Stomach (tissue), 19 donors: ENCODE results near the gene MYD88. TPM values are rescaled to one million over a fixed set of nuclear protein-coding genes. Genes with fewer than 3 reads are reported as not detected.

Source experiments
- DNase-seq, 2 donors: peaks; one replicate each; pipeline versions ENCODE4 v3.0.0 to v3.0.0-alpha.2; 2013 to 2019
- H3K27ac ChIP-seq, 5 donors: fragments of 200-600 bp in 4 of 5; sonication (generic) in 4 of 5; one replicate each; pipeline ENCODE4 v1.5.1; 2013 to 2019; ENCODE audit warnings: mild to moderate bottlenecking in 1 of 5, moderate library complexity in 1 of 5
- H3K27me3 ChIP-seq, 3 donors: fragments of 200-600 bp; sonication (generic); one replicate each; pipeline ENCODE4 v1.5.1; 2017 to 2019; ENCODE audit warnings: mixed run types in 1 of 3
- H3K36me3 ChIP-seq, 4 donors: fragments of 200-600 bp; sonication (generic); 1 replicate in 3 of 4; 2 replicates in 1 of 4; pipeline ENCODE4 v1.5.1; 2016 to 2019
- H3K4me1 ChIP-seq, 4 donors: fragments of 200-600 bp; sonication (generic); one replicate each; pipeline ENCODE4 v1.5.1; 2016 to 2019
- H3K4me3 ChIP-seq, 4 donors: fragments of 200-600 bp; sonication (generic) in 3 of 4; one replicate each; pipeline ENCODE4 v1.5.1; 2016 to 2019; ENCODE audit warnings: mild to moderate bottlenecking in 1 of 4
- H3K9me3 ChIP-seq, 4 donors: fragments of 200-600 bp; sonication (generic); one replicate each; pipeline ENCODE4 v1.5.1; 2016 to 2019
- EP300 ChIP-seq: sonication (generic); formaldehyde crosslinking; IDR thresholded peaks from one replicate; pipeline ENCODE4 v1.6.1; 2017; ENCODE audit warnings: antibody characterized with exemption
- POLR2A ChIP-seq, 4 donors: fragments of 450-650 bp; IDR thresholded peaks; one replicate each; pipeline ENCODE4 v1.6.1; 2016; ENCODE audit warnings: antibody characterized with exemption in 4 of 4, control low read depth in 2 of 4, mild to moderate bottlenecking in 1 of 4, moderate library complexity in 1 of 4
- POLR2AphosphoS5 ChIP-seq, 3 donors: sonication (generic); formaldehyde crosslinking; IDR thresholded peaks; one replicate each; pipeline ENCODE4 v1.6.1; 2016; ENCODE audit warnings: antibody characterized with exemption in 3 of 3
- WGBS, 5 donors: extraction: QIAGEN DNeasy Blood & Tissue Kit in 3 of 5; methylation state at CpG; one replicate each; pipeline versions ENCODE4 v1.1.5 to v1.1.7; 2013 to 2018; 5-methylcytosine and 5-hydroxymethylcytosine counted together
- intact Hi-C: fragments of 100-400 bp; cut with DNase I; formaldehyde crosslinking; loops from one replicate; pipeline ENCODE4 v1.15.1; 2023; ENCODE audit warnings: low total_unique reads
- long read RNA-seq, 10 donors: transcript quantifications; one replicate each; lab custom pipeline, GENCODE V29; 2026
- polyA plus RNA-seq, 3 donors: library from polyadenylated mRNA; stranded (reverse); fragments of 200-250 nt; gene quantifications; one replicate each; pipeline ENCODE4 v1.2.3, GENCODE V29; 2013
- total RNA-seq, 5 donors: library from RNA; depleted of rRNA; stranded (reverse); fragments of >200 nt; gene quantifications; one replicate each; pipeline versions ENCODE4 v1.1.0 to v1.2.3, GENCODE V29; 2014 to 2016
- TF ChIP-seq, protein P1 (sequence below), 7 experiments: fragments of 450-650 bp in 4 of 7; fragments of 200-600 bp in 3 of 7; sonication (generic) in 3 of 7; IDR thresholded peaks; one replicate each; pipeline ENCODE4 v1.5.1; 2016 to 2019; ENCODE audit warnings: antibody characterized with exemption in 7 of 7, control low read depth in 2 of 7, mild to moderate bottlenecking in 1 of 7
- donor health status: healthy with polysubstance abuse.
- donor health status: Bipolar disorder and iron deficiency.
- donor health status: healthy.

Gene MYD88
- total RNA-seq (10 to 100 TPM in 4 of 5 donors, 1 to 10 TPM in 1; 9.0 to 67.8 (median 37.5) TPM), polyA plus RNA-seq (10 to 100 TPM; 23.0 to 42.5 (median 26.3) TPM)
- long read RNA-seq, donor 1, partial matches to known transcripts, result 0 of 4 reads
- long read RNA-seq, donor 1, other reads (novel, unspliced or antisense), result 0 of 4 reads
- long read RNA-seq, donor 2, transcript MYD88-201 (5 exons, 2,850 nt), result major isoform, 8 of 8 reads
- long read RNA-seq, donor 2, partial matches to known transcripts, result 0 of 8 reads
- long read RNA-seq, donor 2, other reads (novel, unspliced or antisense), result 0 of 8 reads
- long read RNA-seq, donor 3, partial matches to known transcripts, result 0 of 4 reads
- long read RNA-seq, donor 3, other reads (novel, unspliced or antisense), result 0 of 4 reads
- long read RNA-seq, donor 4, result 0 reads
- long read RNA-seq, donor 5, transcript MYD88-201 (5 exons, 2,850 nt), result major isoform, 6 of 15 reads
- long read RNA-seq, donor 5, partial matches to known transcripts, result 8 of 15 reads
- long read RNA-seq, donor 5, other reads (novel, unspliced or antisense), result 0 of 15 reads
- long read RNA-seq, donor 6, result 0 reads
- long read RNA-seq, donor 7, transcript MYD88-201 (5 exons, 2,850 nt), result major isoform, 9 of 19 reads
- long read RNA-seq, donor 7, partial matches to known transcripts, result 6 of 19 reads
- long read RNA-seq, donor 7, other reads (novel, unspliced or antisense), result 0 of 19 reads
- long read RNA-seq, donor 8, transcript MYD88-201 (5 exons, 2,850 nt), result major isoform, 7 of 10 reads
- long read RNA-seq, donor 8, partial matches to known transcripts, result 0 of 10 reads
- long read RNA-seq, donor 8, other reads (novel, unspliced or antisense), result 0 of 10 reads
- long read RNA-seq, donor 9, partial matches to known transcripts, result 0 of 4 reads
- long read RNA-seq, donor 9, other reads (novel, unspliced or antisense), result 0 of 4 reads
- long read RNA-seq, donor 10, result 0 reads

DNA sequence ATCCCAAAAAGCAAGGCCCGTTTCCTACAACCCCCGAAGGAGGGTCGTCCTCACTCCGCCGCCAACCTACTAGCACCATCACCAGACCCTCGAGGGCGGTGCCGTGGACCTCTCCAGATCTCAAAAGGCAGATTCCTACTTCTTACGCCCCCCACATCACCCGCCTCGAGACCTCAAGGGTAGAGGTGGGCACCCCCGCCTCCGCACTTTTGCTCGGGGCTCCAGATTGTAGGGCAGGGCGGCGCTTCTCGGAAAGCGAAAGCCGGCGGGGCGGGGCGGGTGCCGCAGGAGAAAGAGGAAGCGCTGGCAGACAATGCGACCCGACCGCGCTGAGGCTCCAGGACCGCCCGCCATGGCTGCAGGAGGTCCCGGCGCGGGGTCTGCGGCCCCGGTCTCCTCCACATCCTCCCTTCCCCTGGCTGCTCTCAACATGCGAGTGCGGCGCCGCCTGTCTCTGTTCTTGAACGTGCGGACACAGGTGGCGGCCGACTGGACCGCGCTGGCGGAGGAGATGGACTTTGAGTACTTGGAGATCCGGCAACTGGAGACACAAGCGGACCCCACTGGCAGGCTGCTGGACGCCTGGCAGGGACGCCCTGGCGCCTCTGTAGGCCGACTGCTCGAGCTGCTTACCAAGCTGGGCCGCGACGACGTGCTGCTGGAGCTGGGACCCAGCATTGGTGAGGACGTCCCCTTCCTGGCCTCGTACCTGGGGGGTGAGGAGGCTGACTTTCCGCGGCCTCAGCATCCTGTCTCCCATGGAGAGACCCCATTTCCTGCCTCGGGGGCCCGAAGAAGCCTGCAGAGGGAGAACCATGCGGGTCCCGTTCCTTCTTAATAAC is at the start of gene MYD88:
TSS of gene MYD88 (plus strand) at position 313 of the 842 bp plus-strand sequence. CDS start at position 353, 40 bp downstream.
- Histone ChIP-seq H3K9me3 (no peaks in the 10 kb centered on the region), H3K4me3 (peak within 1 kb of the TSS; percentile 77 to 99 (median 95)), H3K27ac (peak within 1 kb of the TSS; percentile 90 to 99 (median 92)), H3K36me3 (peaks cover 18 to 39% (median 34%) of the 10 kb centered on the region in 4 donors), H3K27me3 (no peaks in the 10 kb centered on the region), H3K4me1 (peaks cover 38 to 60% (median 53%) of the 10 kb centered on the region in 4 donors)
- TF ChIP-seq POLR2A (IDR thresholded peaks at IDR 0.05), result no peak
- peak in 2 of 3 donors; percentile 66 to 77 for TF ChIP-seq POLR2AphosphoS5 (IDR thresholded peaks at IDR 0.05)
- TF ChIP-seq EP300, result no peak
- TF ChIP-seq, protein P1, sequence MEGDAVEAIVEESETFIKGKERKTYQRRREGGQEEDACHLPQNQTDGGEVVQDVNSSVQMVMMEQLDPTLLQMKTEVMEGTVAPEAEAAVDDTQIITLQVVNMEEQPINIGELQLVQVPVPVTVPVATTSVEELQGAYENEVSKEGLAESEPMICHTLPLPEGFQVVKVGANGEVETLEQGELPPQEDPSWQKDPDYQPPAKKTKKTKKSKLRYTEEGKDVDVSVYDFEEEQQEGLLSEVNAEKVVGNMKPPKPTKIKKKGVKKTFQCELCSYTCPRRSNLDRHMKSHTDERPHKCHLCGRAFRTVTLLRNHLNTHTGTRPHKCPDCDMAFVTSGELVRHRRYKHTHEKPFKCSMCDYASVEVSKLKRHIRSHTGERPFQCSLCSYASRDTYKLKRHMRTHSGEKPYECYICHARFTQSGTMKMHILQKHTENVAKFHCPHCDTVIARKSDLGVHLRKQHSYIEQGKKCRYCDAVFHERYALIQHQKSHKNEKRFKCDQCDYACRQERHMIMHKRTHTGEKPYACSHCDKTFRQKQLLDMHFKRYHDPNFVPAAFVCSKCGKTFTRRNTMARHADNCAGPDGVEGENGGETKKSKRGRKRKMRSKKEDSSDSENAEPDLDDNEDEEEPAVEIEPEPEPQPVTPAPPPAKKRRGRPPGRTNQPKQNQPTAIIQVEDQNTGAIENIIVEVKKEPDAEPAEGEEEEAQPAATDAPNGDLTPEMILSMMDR (IDR thresholded peaks at IDR 0.05), result peak in 1 of 7 experiments; percentile 5
- intact Hi-C loops, result no loop called here
- DNase-seq, result peak; percentile 87 to 91
- 1 to 2% (median 1%) methylated on average over 42 to 65 of the region's 65 CpGs for WGBS, 5 donors

DNA sequence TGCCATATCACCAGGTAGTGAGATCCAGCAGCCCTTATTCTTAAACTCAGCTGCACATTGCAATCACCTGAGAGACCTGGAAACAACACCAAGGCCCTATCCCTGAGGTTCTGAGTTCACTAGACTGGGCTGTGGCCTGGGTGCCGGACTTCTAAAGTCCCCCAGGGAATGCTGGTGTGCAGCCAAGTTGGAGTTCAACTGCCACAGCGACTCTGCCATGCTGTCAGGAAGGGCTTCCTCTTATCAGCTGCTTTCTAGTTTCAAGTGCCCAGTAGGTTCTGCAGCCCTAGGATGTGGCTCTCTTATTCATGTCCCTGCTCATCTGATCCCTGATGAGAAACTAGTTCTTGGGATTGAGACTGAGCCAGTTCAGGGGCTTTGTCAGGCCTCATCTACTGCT is 49.3 kb upstream of the MYD88 start:
- no peak for DNase-seq
- Histone ChIP-seq H3K4me3 (no peak overlapping the region), H3K36me3 (no peaks in the 10 kb centered on the region), H3K27ac (no peak overlapping the region), H3K27me3 (no peaks in the 10 kb centered on the region), H3K4me1 (no peaks in the 10 kb centered on the region), H3K9me3 (peaks cover 0 to 20% (median 0%) of the 10 kb centered on the region in 4 donors)
- WGBS, 5 donors, result 60 to 80% (median 71%) methylated on average over 1 to 2 of the region's 2 CpGs
- TF ChIP-seq, protein P1 (IDR thresholded peaks at IDR 0.05), result no peak
- TF ChIP-seq EP300, result no peak
- no peak for TF ChIP-seq POLR2A (IDR thresholded peaks at IDR 0.05)
- no peak for TF ChIP-seq POLR2AphosphoS5 (IDR thresholded peaks at IDR 0.05)
- intact Hi-C loops, result no loop called here

DNA sequence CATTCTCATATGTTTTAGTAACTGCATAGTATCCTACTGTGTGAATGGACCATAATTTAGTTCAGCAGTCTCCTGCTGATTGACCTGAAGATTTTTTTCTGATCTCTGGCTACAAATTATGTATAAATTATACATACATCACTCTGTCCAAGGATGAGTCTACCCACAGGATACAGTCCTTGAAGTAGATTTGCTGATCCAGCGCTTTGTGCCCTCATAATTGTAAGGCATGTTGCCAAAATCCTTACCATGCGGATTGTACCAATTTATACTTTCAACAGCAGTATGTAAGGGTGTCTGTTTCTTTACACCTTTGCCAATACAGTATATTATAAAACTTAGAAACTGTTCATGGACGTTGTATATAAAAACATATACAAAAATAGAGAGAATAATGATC is 48.0 kb upstream of the MYD88 start:
- WGBS, 5 donors, result 82 to 95% (median 92%) methylated on average over 3 of the region's 3 CpGs
- H3K27ac ChIP-seq, result no peak overlapping the region
- no peaks in the 10 kb centered on the region for H3K4me1 ChIP-seq
- peaks cover 0 to 7% (median 0%) of the 10 kb centered on the region in 4 donors for H3K9me3 ChIP-seq
- intact Hi-C loops, result no loop called here
- TF ChIP-seq POLR2AphosphoS5 (IDR thresholded peaks at IDR 0.05), result no peak
- no peaks in the 10 kb centered on the region for H3K36me3 ChIP-seq
- no peak for DNase-seq
- no peaks in the 10 kb centered on the region for H3K27me3 ChIP-seq
- no peak overlapping the region for H3K4me3 ChIP-seq

DNA sequence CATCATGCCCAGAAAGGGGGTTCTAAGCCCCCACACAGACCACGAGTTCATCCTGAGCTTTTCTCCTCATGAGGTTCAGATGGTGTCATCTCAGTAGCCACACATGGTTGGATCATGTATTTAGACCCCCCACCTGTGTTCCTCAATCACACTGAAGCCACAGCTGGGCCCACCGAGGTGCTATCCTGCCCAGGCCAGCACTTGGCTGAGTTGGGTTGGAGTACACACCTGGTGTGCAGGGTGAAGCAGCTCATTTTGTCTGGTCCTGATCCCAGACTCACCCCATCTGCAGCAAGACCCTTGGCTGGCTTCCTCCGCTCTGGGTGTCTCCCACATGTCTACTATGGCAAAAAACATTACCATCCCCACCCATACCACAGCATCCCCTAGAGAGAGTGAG is 43.5 kb upstream of the MYD88 start:
- H3K9me3 ChIP-seq, result no peaks in the 10 kb centered on the region
- H3K27ac ChIP-seq, result no peak overlapping the region
- H3K4me3 ChIP-seq, result no peak overlapping the region
- WGBS, 5 donors, result 84 to 100% (median 89%) methylated on average over 2 to 3 of the region's 3 CpGs
- intact Hi-C loops, result no loop called here
- TF ChIP-seq, protein P1 (IDR thresholded peaks at IDR 0.05), result no peak
- no peak for TF ChIP-seq POLR2A (IDR thresholded peaks at IDR 0.05)
- no peak for DNase-seq
- peaks cover 0 to 27% (median 0%) of the 10 kb centered on the region in 3 donors for H3K27me3 ChIP-seq
- no peaks in the 10 kb centered on the region for H3K4me1 ChIP-seq
- H3K36me3 ChIP-seq, result no peaks in the 10 kb centered on the region
